IMR-90 (cell line): ENCODE results near the gene CDA. TPM values are rescaled to one million over a fixed set of nuclear protein-coding genes. Genes with fewer than 3 reads are reported as not detected.

Experiments
- ATAC-seq: fragments of 200-7000 bp; cut with Tn5 transposase; 2 replicates; pipeline ENCODE4 v1.9.1; 2020; ENCODE audit warnings: low read depth, mild to moderate bottlenecking, moderate library complexity
- BruUV-seq: library from RNA; stranded (reverse); fragments of 400-500 nt; replicated peaks from 2 replicates; lab custom pipeline; 2021; lab: Mats Ljungman, UMichigan
- CTCF ChIA-PET: fragments of 300-600 bp; formaldehyde crosslinking; extraction: SDS; loops from one replicate; lab custom pipeline; 2021; ENCODE audit warnings: antibody characterized with exemption; lab: Yijun Ruan, JAX
- POLR2A ChIA-PET: fragments of 300-600 bp; sonication (Branson Sonifier 250); formaldehyde crosslinking; loops from one replicate; lab custom pipeline; 2022; ENCODE audit warnings: antibody characterized with exemption; ENCODE audit not compliant: unreplicated experiment; lab: Charles Lee
- DNase-seq: peaks from one replicate; pipeline ENCODE4 v3.0.0; 2013
- H2AFZ ChIP-seq: replicated peaks from 2 replicates; pipeline ENCODE3; 2013; ENCODE audit warnings: low read length, mild to moderate bottlenecking; ENCODE audit not compliant: poor library complexity
- H2AK5ac ChIP-seq: 2 replicates; pipeline ENCODE4 v1.6.1; 2013; ENCODE audit warnings: low read depth, low read length, inconsistent platforms
- H2AK9ac ChIP-seq: replicated peaks from 2 replicates; pipeline ENCODE3; 2013; ENCODE audit warnings: mild to moderate bottlenecking, low read depth, low read length, moderate library complexity; ENCODE audit not compliant: poor library complexity
- H2BK120ac ChIP-seq: 2 replicates; pipeline ENCODE4 v1.6.1; 2013; ENCODE audit warnings: low read depth, low read length, inconsistent platforms
- H2BK15ac ChIP-seq: 3 replicates; pipeline ENCODE4 v1.6.1; 2013; ENCODE audit warnings: low read depth, low read length, inconsistent platforms
- H2BK20ac ChIP-seq: 2 replicates; pipeline ENCODE4 v1.6.1; 2013; ENCODE audit warnings: low read depth, mild to moderate bottlenecking, inconsistent platforms, low read length, moderate library complexity
- H2BK5ac ChIP-seq: 2 replicates; pipeline ENCODE4 v1.6.1; 2013; ENCODE audit warnings: mild to moderate bottlenecking, low read depth, low read length, inconsistent platforms; ENCODE audit not compliant: poor library complexity, severe bottlenecking
- H3K14ac ChIP-seq: replicated peaks from 2 replicates; pipeline ENCODE4 v1.6.1; 2013; ENCODE audit warnings: low read depth, low read length, inconsistent platforms
- H3K18ac ChIP-seq: 2 replicates; pipeline ENCODE4 v1.6.1; 2013; ENCODE audit warnings: low read depth, low read length, control low read depth
- H3K23ac ChIP-seq: 2 replicates; pipeline ENCODE4 v1.6.1; 2013; ENCODE audit warnings: low read depth, low read length, inconsistent platforms
- H3K27ac ChIP-seq: 2 replicates; pipeline ENCODE4 v1.5.1; 2013; ENCODE audit warnings: mild to moderate bottlenecking, control low read depth, low read length; ENCODE audit not compliant: insufficient read depth
- H3K27me3 ChIP-seq: 2 replicates; pipeline ENCODE4 v1.6.1; 2013; ENCODE audit warnings: low read length; ENCODE audit not compliant: control insufficient read depth, insufficient read depth
- H3K36me3 ChIP-seq: 2 replicates; pipeline ENCODE4 v1.6.1; 2013; ENCODE audit warnings: low read length, mixed read lengths; ENCODE audit not compliant: control insufficient read depth, insufficient read depth
- H3K4ac ChIP-seq: 2 replicates; pipeline ENCODE4 v1.6.1; 2013; ENCODE audit warnings: low read depth, low read length, inconsistent platforms
- H3K4me1 ChIP-seq: 2 replicates; pipeline ENCODE4 v1.6.1; 2013; ENCODE audit warnings: low read length, mixed read lengths; ENCODE audit not compliant: control insufficient read depth, insufficient read depth
- H3K4me2 ChIP-seq: 2 replicates; pipeline ENCODE4 v1.6.1; 2013; ENCODE audit warnings: low read depth, mild to moderate bottlenecking, control low read depth, low read length, moderate library complexity
- H3K4me3 ChIP-seq: 2 replicates; pipeline ENCODE4 v1.5.1; 2013; ENCODE audit warnings: low read depth, mild to moderate bottlenecking, control low read depth, low read length, moderate library complexity; ENCODE audit not compliant: insufficient read depth
- H3K56ac ChIP-seq: 2 replicates; pipeline ENCODE4 v1.6.1; 2013; ENCODE audit warnings: low read length, inconsistent platforms; ENCODE audit not compliant: insufficient read depth; ENCODE audit errors: extremely low read depth
- H3K79me1 ChIP-seq, 2 experiments: 2 replicates each; pipeline ENCODE4 v1.6.1; 2013; ENCODE audit warnings: low read length in 2 of 2, inconsistent platforms in 1 of 2, low read depth in 1 of 2
- H3K9ac ChIP-seq: 2 replicates; pipeline ENCODE4 v1.6.1; 2013; ENCODE audit warnings: low read depth, low read length, control low read depth
- H3K9me1 ChIP-seq: 2 replicates; pipeline ENCODE4 v1.6.1; 2013; ENCODE audit warnings: low read length, inconsistent platforms; ENCODE audit not compliant: insufficient read depth
- H3K9me3 ChIP-seq: 2 replicates; pipeline ENCODE4 v1.6.1; 2013; ENCODE audit warnings: low read length; ENCODE audit not compliant: control insufficient read depth, insufficient read depth
- H4K20me1 ChIP-seq: 2 replicates; pipeline ENCODE4 v1.6.1; 2013; ENCODE audit warnings: low read length, inconsistent platforms; ENCODE audit not compliant: insufficient read depth
- H4K5ac ChIP-seq: 2 replicates; pipeline ENCODE4 v1.6.1; 2013; ENCODE audit warnings: mild to moderate bottlenecking, low read depth, low read length, control low read depth
- H4K8ac ChIP-seq, 2 experiments: 2 replicates each; pipeline ENCODE4 v1.6.1; 2013; ENCODE audit warnings: low read depth in 2 of 2, low read length in 2 of 2, control low read depth in 1 of 2, inconsistent platforms in 1 of 2
- H4K91ac ChIP-seq: 2 replicates; pipeline ENCODE4 v1.6.1; 2013; ENCODE audit warnings: low read depth, low read length, inconsistent platforms; ENCODE audit not compliant: insufficient read depth
- BHLHE40 ChIP-seq: fragments of 150-350 bp; IDR thresholded peaks from 2 replicates; pipeline ENCODE4 v1.6.1; 2016; ENCODE audit warnings: mild to moderate bottlenecking, low read depth, low read length
- CEBPB ChIP-seq: IDR thresholded peaks from 2 replicates; pipeline ENCODE4 v1.6.1; 2012; ENCODE audit warnings: low read depth, low read length, improper control_type of control experiment
- CHD1 ChIP-seq: IDR thresholded peaks from 2 replicates; pipeline ENCODE4 v1.6.1; 2012; ENCODE audit warnings: low read depth, low read length, improper control_type of control experiment
- FOS ChIP-seq: fragments of 150-350 bp; IDR thresholded peaks from 2 replicates; pipeline ENCODE4 v1.6.1; 2016; ENCODE audit warnings: low read depth, low read length
- MAFK ChIP-seq: IDR thresholded peaks from 2 replicates; pipeline ENCODE4 v1.6.1; 2012; ENCODE audit warnings: low read depth, low read length, improper control_type of control experiment
- MAZ ChIP-seq: IDR thresholded peaks from 2 replicates; pipeline ENCODE4 v1.6.1; 2012; ENCODE audit warnings: low read depth, mild to moderate bottlenecking, low read length, improper control_type of control experiment, moderate library complexity, borderline replicate concordance
- MXI1 ChIP-seq: IDR thresholded peaks from 2 replicates; pipeline ENCODE4 v1.6.1; 2012; ENCODE audit warnings: low read depth, mild to moderate bottlenecking, low read length, moderate library complexity, borderline replicate concordance
- NFE2L2 ChIP-seq: fragments of 150-350 bp; IDR thresholded peaks from 2 replicates; pipeline ENCODE4 v1.6.1; 2016; ENCODE audit warnings: low read depth, mild to moderate bottlenecking, low read length
- RAD21 ChIP-seq: IDR thresholded peaks from 2 replicates; pipeline ENCODE4 v1.6.1; 2012; ENCODE audit warnings: low read length, improper control_type of control experiment
- RCOR1 ChIP-seq: IDR thresholded peaks from 2 replicates; pipeline ENCODE4 v1.6.1; 2012; ENCODE audit warnings: mild to moderate bottlenecking, low read length, improper control_type of control experiment; ENCODE audit not compliant: insufficient replicate concordance
- RFX5 ChIP-seq: IDR thresholded peaks from 2 replicates; pipeline ENCODE4 v1.8.0; 2012; ENCODE audit warnings: low read depth, mild to moderate bottlenecking, low read length, moderate library complexity
- SMC3 ChIP-seq: fragments of 150-350 bp; IDR thresholded peaks from 2 replicates; pipeline ENCODE4 v1.6.1; 2016; ENCODE audit warnings: low read depth, mild to moderate bottlenecking, antibody characterized with exemption, low read length, moderate library complexity
- WGBS, 2 experiments: methylation state at CpG; one replicate each; pipeline versions ENCODE4 v1.1.5 to v1.1.7; 2013; ENCODE audit warnings: missing lambda C conversion rate in 2 of 2; ENCODE audit not compliant: insufficient read length in 1 of 2; ENCODE audit errors: extremely low coverage in 2 of 2; 5-methylcytosine and 5-hydroxymethylcytosine counted together
- dilution Hi-C: fragments of 300-500 bp; cut with HindIII; formaldehyde crosslinking; loops from one replicate; pipeline ENCODE4 v1.14.3; 2018; ENCODE audit warnings: low sequenced_read_pairs; ENCODE audit not compliant: unreplicated experiment
- in situ Hi-C: fragments of 300-500 bp; cut with MboI; formaldehyde crosslinking; loops from 3 replicates; pipeline ENCODE4 v1.14.3; 2019; ENCODE audit warnings: low sequenced_read_pairs, inconsistent platforms, mixed read lengths
- intact Hi-C: fragments of 100-400 bp; cut with micrococcal nuclease; formaldehyde crosslinking; loops from 2 replicates; pipeline ENCODE4 v1.10.0; 2022
- polyA plus RNA-seq, 3 experiments: library from polyadenylated mRNA; depleted of rRNA; stranded (reverse); fragments of >200 nt; gene quantifications; 2 replicates each; pipeline ENCODE4 v1.2.3, GENCODE V29; 2012; ENCODE audit warnings: low replicate concordance in 1 of 3
- total RNA-seq: library from RNA; depleted of rRNA; stranded (reverse); fragments of >200 nt; gene quantifications from 2 replicates; pipeline ENCODE4 v1.2.3, GENCODE V29; 2012
- TF ChIP-seq, protein P1 (sequence below): fragments of 150-350 bp; IDR thresholded peaks from 2 replicates; pipeline ENCODE4 v1.6.1; 2016; ENCODE audit warnings: low read depth, mild to moderate bottlenecking, low read length, moderate library complexity, borderline replicate concordance
- TF ChIP-seq, protein P2 (sequence below): conservative IDR thresholded peaks from 2 replicates; pipeline ENCODE4 v1.5.1; 2012; ENCODE audit warnings: mild to moderate bottlenecking, low read depth, low read length, improper control_type of control experiment

The CDA gene
- total and polyA plus RNA-seq, 2 of the 4 experiments (the other 2 are of a cell fraction): 0.90 to 9.4 TPM

- Histone ChIP-seq H2AK9ac (peak overlapping the region; percentile 52), H3K14ac (no peak overlapping the region), H3K9me3 (no peaks in the 10 kb centered on the region), H2AFZ (no peak overlapping the region), H4K20me1 (no peaks in the 10 kb centered on the region), H3K27me3 (no peaks in the 10 kb centered on the region), H2AK5ac (no peak overlapping the region), H3K23ac (no peak overlapping the region), H3K9ac (no peak overlapping the region), H3K36me3 (peaks cover 65% of the 10 kb centered on the region), H3K27ac (no peak overlapping the region), H2BK15ac (no peak overlapping the region), H4K8ac (no peak overlapping the region), H2BK5ac (no peak overlapping the region), H4K5ac (no peak overlapping the region), H2BK120ac (no peak overlapping the region), H3K18ac (no peak overlapping the region), H3K56ac (no peak overlapping the region), H3K4me2 (no peak overlapping the region), H3K4me3 (no peak overlapping the region), H3K79me1 (peaks cover 0 to 9% of the 10 kb centered on the region in 2 experiments; a peak in 2 of 4 replicates), H2BK20ac (no peak overlapping the region), H3K9me1 (no peaks in the 10 kb centered on the region), H3K4me1 (no peaks in the 10 kb centered on the region), H4K91ac (no peak overlapping the region), H3K4ac (no peak overlapping the region)
- ATAC-seq (no peak), DNase-seq (no peak)
- TF ChIP-seq BHLHE40 (no peak), CEBPB (no peak), RFX5 (no peak), RAD21 (no peak), MAZ (no peak), NFE2L2 (no peak), FOS (no peak), SMC3 (no peak), MAFK (no peak), CHD1 (no peak), MXI1 (no peak), RCOR1 (no peak)
- TF ChIP-seq, protein P1, sequence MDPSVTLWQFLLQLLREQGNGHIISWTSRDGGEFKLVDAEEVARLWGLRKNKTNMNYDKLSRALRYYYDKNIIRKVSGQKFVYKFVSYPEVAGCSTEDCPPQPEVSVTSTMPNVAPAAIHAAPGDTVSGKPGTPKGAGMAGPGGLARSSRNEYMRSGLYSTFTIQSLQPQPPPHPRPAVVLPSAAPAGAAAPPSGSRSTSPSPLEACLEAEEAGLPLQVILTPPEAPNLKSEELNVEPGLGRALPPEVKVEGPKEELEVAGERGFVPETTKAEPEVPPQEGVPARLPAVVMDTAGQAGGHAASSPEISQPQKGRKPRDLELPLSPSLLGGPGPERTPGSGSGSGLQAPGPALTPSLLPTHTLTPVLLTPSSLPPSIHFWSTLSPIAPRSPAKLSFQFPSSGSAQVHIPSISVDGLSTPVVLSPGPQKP: no peak
- TF ChIP-seq, protein P2, sequence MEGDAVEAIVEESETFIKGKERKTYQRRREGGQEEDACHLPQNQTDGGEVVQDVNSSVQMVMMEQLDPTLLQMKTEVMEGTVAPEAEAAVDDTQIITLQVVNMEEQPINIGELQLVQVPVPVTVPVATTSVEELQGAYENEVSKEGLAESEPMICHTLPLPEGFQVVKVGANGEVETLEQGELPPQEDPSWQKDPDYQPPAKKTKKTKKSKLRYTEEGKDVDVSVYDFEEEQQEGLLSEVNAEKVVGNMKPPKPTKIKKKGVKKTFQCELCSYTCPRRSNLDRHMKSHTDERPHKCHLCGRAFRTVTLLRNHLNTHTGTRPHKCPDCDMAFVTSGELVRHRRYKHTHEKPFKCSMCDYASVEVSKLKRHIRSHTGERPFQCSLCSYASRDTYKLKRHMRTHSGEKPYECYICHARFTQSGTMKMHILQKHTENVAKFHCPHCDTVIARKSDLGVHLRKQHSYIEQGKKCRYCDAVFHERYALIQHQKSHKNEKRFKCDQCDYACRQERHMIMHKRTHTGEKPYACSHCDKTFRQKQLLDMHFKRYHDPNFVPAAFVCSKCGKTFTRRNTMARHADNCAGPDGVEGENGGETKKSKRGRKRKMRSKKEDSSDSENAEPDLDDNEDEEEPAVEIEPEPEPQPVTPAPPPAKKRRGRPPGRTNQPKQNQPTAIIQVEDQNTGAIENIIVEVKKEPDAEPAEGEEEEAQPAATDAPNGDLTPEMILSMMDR: no peak
- dilution Hi-C loops: no loop called here
- WGBS, 2 experiments: 97% methylated on average over 14 of the region's 15 CpGs; no CpG with 5 or more reads in 1 of the 2 experiments
- in situ Hi-C loops: loop anchor here (25.0 kb wide), 1 partner anchor 437 kb away; no protein-coding TSS in a partner anchor
- intact Hi-C loops: no loop called here
- ChIA-PET POLR2A (no interaction called here), CTCF (no interaction called here)
- no TSS peak for BruUV-seq
Observed at GRCh38 chr1:20648946-20649345, 60.0 kb downstream of the CDA start.
